Activated CD8-positive, alpha-beta memory T cell treated with anti-CD3 and anti-CD28 coated beads for 36 hours (primary cell): ENCODE data around the gene SOWAHA. TPM values are rescaled to one million over a fixed set of nuclear protein-coding genes. Genes with fewer than 3 reads are reported as not detected.

ENCODE experiments used
- CTCF ChIA-PET: fragments of 350-600 bp; sonication (Branson Sonifier 250); formaldehyde crosslinking; loops from one replicate; lab custom pipeline; 2021; ENCODE audit warnings: antibody characterized with exemption; lab: Charles Lee
- POLR2A ChIA-PET: fragments of 350-600 bp; sonication (Branson Sonifier 250); formaldehyde crosslinking; loops from one replicate; lab custom pipeline; 2021; ENCODE audit warnings: antibody characterized with exemption; lab: Charles Lee
- total RNA-seq, 2 experiments: library from RNA; stranded (reverse); gene quantifications; one replicate each; pipeline ENCODE4 v1.2.3, GENCODE V29; 2021

Gene SOWAHA
- total RNA-seq, 2 experiments from 2014 or later: 0.06 TPM

- ChIA-PET POLR2A (no interaction called here), CTCF (interaction anchor here (0.5 to 3.5 kb wide), 20 partner anchors 9 to 433 kb away, joined by 3 to 20 read pairs (median 4); partner anchors contain the start of genes KIF3A, RAD50 and SHROOM1)
Observed at GRCh38 chr5:132819468-132819867, 6.4 kb downstream of the SOWAHA start.

DNA sequence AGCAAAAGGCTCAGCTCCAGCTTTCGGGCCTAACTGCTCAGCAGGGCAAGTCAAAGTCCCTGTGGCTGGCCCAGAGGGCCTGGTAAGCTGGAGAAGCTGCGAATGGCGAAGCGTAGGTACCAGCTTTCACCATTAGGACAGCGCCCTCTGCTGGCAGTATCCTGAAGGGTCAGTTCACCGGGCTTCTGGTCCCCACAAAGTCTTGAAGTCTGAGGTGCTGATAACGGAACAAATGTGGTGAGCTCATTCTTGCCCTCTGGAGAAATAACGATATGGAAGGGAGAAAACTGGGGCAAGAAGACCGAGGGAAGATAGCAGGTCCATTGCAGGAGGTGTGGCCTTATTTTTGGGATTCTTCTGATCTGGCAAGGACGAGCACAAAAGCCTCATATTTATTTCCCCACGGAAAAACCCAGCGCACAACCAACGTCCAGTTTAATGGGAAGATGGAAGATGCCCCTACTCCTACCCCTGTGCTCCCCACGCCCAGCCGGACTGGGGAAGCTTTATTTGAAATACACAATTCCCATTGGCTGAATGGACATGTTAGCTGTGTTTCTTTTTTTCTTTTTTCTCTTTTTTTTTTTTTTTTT lies 7.2 kb downstream of the SOWAHA start:
- CTCF ChIA-PET: interaction anchor here (0.6 to 3.5 kb wide), 27 partner anchors 10 to 1721 kb away, joined by 3 to 20 read pairs (median 4); partner anchors contain the start of genes KIF3A, RAD50 and SHROOM1

DNA sequence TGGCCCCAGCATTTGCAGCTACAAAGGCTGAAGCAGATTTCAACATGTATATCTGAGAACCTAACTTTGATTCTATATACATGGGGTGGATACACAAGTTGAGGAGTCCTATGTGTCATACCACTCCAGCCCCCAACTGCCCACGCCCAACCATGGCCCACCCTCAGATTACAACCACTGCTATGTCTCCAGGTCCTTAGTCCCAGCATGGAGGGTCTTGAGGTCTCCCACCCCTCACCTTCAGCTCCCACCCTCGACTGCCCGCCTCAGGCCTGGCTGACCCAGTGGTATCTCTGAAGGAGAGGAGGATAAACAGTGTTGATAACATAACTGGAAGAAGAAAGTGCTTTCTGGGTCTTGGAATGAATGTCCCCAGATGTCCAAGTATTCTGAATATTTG lies 8.2 kb downstream of the SOWAHA start:
- ChIA-PET CTCF (interaction anchor here (0.9 to 3.5 kb wide), 8 partner anchors 9 to 295 kb away, joined by 3 to 20 read pairs (median 7); partner anchors contain the start of gene SHROOM1), POLR2A (no interaction called here)

More for the DNA sequence above, 7.2 kb downstream of the SOWAHA start:
- POLR2A ChIA-PET: interaction anchor here (0.6 to 0.7 kb wide), 2 partner anchors 49 to 324 kb away, joined by 4 to 6 read pairs; no protein-coding TSS in a partner anchor

- ChIA-PET POLR2A (no interaction called here), CTCF (interaction anchor here (0.9 to 3.1 kb wide), 3 partner anchors 12 to 295 kb away, joined by 5 to 15 read pairs (median 8); no protein-coding TSS in a partner anchor)
Observed at GRCh38 chr5:132821791-132822190, 8.7 kb downstream of the SOWAHA start.

GRCh38 chr5:132822650-132823480 lies 9.8 kb downstream of the SOWAHA start:
- ChIA-PET POLR2A (no interaction called here), CTCF (interaction anchor here (0.5 to 2.1 kb wide), 3 partner anchors 9 to 317 kb away, joined by 3 to 5 read pairs (median 5); partner anchors contain the start of gene SOWAHA)

GRCh38 chr5:132823481-132824050 lies 10.5 kb downstream of the SOWAHA start:
- ChIA-PET CTCF (interaction anchor here (0.5 to 2.1 kb wide), 5 partner anchors 10 to 438 kb away, joined by 3 to 5 read pairs (median 5); partner anchors contain the start of gene SOWAHA), POLR2A (no interaction called here)

GRCh38 chr5:132824426-132824825 lies 11.3 kb downstream of the SOWAHA start:
- CTCF ChIA-PET: interaction anchor here (0.9 to 2.1 kb wide), 4 partner anchors 11 to 438 kb away, joined by 3 to 5 read pairs (median 4); no protein-coding TSS in a partner anchor
- POLR2A ChIA-PET: no interaction called here

- ChIA-PET CTCF (interaction anchor here (0.9 to 1.8 kb wide), 4 partner anchors 10 to 298 kb away, joined by 4 to 5 read pairs (median 4); no protein-coding TSS in a partner anchor), POLR2A (interaction anchor here (0.6 kb wide), 1 partner anchor 89 kb away, joined by 5 read pairs; no protein-coding TSS in a partner anchor)
Observed at GRCh38 chr5:132825033-132825833, 12.1 kb downstream of the SOWAHA start.

- ChIA-PET POLR2A (interaction anchor here (0.6 kb wide), 1 partner anchor 89 kb away, joined by 5 read pairs; no protein-coding TSS in a partner anchor), CTCF (interaction anchor here (0.7 to 1.4 kb wide), 5 partner anchors 29 to 440 kb away, joined by 3 to 5 read pairs (median 4); partner anchors contain the start of genes GDF9 and UQCRQ)
Observed at GRCh38 chr5:132825834-132826391, 12.8 kb downstream of the SOWAHA start.

- ChIA-PET POLR2A (no interaction called here), CTCF (interaction anchor here (0.7 to 1.4 kb wide), 5 partner anchors 28 to 440 kb away, joined by 3 to 5 read pairs (median 4); partner anchors contain the start of genes GDF9 and UQCRQ)
Observed at GRCh38 chr5:132826424-132827082, 13.5 kb downstream of the SOWAHA start.

DNA sequence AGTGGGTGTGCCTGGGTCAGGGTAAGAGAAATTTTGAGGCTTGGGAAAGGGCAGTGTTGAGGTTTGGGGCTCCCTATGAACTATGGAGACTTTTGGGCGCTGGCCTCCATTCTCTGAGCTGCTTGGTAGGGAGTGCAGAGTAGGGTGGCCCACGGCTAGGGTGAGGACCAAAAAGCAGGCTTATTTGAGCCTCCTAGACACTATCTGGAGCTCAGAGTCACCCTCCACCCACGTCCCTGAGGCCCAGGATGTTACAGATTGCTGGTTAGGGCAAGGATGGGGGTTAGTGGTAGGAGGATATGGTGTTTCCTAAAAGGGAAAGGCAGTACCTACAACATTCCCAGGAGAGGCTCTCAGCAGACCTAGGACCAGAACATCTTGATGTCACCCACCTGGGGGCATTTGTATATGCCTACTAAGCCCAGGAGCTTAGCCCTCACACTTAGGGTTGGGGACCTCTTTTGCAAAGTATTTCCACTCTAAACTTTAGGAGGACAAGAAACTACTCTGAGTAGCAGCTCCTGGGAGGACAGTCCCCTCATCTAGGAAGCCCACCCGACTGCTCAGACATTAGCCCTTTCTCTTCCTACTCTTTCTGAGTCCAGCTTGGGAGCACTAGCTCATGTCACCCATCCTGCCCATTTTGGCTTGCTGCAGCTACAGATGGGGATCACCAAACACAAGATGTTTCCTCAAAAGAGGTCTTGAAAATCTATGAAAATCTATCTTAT lies 15.0 kb downstream of the SOWAHA start:
- ChIA-PET POLR2A (no interaction called here), CTCF (interaction anchor here (0.7 to 4.7 kb wide), 5 partner anchors 9 to 55 kb away, joined by 3 to 20 read pairs (median 4); no protein-coding TSS in a partner anchor)

GRCh38 chr5:132828846-132829494 lies 15.9 kb downstream of the SOWAHA start:
- CTCF ChIA-PET: interaction anchor here (1.0 to 4.7 kb wide), 8 partner anchors 9 to 302 kb away, joined by 3 to 20 read pairs (median 4); no protein-coding TSS in a partner anchor
- POLR2A ChIA-PET: no interaction called here

GRCh38 chr5:132829742-132830435 lies 16.8 kb downstream of the SOWAHA start:
- CTCF ChIA-PET: interaction anchor here (1.0 to 4.7 kb wide), 8 partner anchors 10 to 303 kb away, joined by 3 to 20 read pairs (median 4); partner anchors contain the start of gene CCNI2
- POLR2A ChIA-PET: no interaction called here

DNA sequence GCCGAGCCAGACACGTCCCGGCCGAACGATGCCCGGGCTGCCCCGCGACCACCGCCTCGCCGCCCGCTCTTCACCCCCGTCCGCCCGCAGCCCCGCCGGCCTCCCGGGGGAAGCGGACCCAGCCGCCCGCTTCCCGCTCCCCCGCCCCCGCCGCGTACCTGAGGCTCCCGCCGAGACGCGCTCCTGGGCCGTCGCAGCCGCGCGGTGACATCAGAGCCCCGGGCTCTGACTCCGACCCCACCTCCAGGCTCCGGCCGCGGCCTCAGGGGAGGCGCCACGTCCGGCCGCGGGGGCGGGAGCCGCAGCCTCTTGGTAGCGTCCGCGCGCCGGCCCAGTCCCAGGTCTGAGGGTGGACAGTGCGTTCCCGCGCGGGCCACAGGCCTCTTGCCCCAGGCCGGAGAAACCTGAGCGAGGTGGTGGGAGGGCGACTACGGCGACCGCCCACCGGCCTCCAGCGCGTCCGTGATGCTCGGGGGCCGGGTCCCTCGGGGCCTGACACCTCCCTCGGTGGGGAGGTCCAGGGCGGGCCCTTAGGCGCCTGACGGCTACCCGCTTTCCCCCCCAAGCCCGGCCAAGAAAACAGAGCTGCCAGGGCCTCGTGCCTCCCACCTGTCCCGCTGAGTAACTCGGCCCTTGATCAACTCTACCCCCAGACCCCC lies 17.5 kb downstream of the SOWAHA start, which contains the start of gene SHROOM1:
SHROOM1 (minus strand) TSS at position 212 of the 659 bp plus-strand sequence. CDS start 4,507 bp downstream, outside the sequence.
- POLR2A ChIA-PET: no interaction called here
- CTCF ChIA-PET: interaction anchor here (1.3 to 4.7 kb wide), 7 partner anchors 11 to 304 kb away, joined by 3 to 20 read pairs (median 5); partner anchors contain the start of gene CCNI2
